Measurements from ENCODE around the gene FRZB.

DNA sequence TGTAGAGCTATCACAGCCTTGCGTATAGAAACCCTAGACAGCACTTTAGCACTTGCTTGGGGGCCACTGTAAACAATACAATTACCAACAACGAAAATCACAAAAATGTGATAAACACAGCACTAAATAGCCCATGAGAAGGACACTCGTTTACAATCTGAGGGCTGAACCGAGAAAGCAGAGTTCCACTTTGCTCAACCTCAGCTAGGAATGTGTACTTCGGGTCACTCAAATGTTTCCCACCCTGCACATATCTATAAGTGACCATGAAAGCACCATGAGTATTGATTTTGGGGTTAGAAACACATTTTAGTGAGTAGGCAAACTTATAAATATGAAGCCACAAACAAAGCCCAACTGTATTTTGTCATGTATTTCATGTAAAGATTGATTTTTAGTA is 62.3 kb downstream of the FRZB start:
- TF ChIP-seq CTCF (IDR thresholded peaks at IDR 0.05) (no peak), POLR2A (IDR thresholded peaks at IDR 0.05) (no peak)

Measured in thyroid gland (tissue), 4 donors.